ENCODE data around the gene IFNAR2.

GRCh38 chr21:33217138-33217520 is 12.6 kb upstream of the IFNAR2 start:
- TF ChIP-seq CTCF (IDR thresholded peaks at IDR 0.05; ENCODE audit: poor library complexity) (no peak), EZH2phosphoT487 (IDR thresholded peaks at IDR 0.05; ENCODE audit: low read depth, severe bottlenecking, unreplicated experiment) (no peak)

Measured in hepatocyte (in vitro differentiated cells).